ENCODE results near the gene NR5A2. TPM values are rescaled to one million over a fixed set of nuclear protein-coding genes. Genes with fewer than 3 reads are reported as not detected.

Gene NR5A2
- total RNA-seq, 4 donors from 2014 or later = 37.1 to 193 (median 171) TPM

DNA sequence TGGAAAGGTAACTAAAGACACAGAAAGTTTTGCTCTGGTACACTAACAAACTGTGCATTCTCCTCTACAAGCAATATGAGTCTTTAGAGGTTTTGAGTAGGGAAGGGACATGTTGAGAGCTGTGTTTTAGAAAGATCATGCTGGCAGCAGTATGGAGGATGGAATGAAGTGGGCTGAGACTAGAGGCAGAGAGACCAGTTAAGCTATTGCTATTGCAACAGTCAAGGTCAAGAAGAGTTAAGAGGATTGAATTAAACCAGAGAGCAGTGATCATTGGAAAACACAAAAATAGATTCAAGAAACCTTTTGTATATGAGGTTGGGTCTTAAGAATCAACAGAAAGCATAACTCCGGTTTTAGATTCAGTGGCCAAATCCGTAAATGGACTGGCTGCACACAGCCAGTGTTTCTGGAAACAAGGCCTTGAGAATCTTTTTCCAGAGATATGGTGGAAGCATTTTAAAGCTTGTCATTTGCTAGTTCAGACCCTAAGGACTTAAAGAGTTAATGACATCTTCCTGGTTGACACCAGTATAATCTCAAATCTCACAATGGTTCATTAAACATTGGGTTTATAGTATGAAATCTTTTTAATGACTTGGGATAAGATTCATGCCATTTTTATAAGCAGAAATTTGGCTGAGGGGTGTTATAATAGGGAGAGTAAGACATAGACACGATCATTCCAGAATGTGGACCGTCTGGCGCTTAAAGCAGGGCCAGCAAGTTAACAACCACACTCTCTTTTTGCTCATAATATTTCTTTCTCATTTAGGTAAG lies 177.9 kb downstream of the NR5A2 start:
- no peak for DNase-seq
- no peak overlapping the region for H3K4me3 ChIP-seq
- H3K27me3 ChIP-seq = no peaks in the 10 kb centered on the region
- no peaks in the 10 kb centered on the region for H3K4me1 ChIP-seq
- H3K36me3 ChIP-seq = no peaks in the 10 kb centered on the region
- H3K9me3 ChIP-seq = no peaks in the 10 kb centered on the region
- no peak for TF ChIP-seq POLR2A (IDR thresholded peaks at IDR 0.05)
- TF ChIP-seq, protein P1, sequence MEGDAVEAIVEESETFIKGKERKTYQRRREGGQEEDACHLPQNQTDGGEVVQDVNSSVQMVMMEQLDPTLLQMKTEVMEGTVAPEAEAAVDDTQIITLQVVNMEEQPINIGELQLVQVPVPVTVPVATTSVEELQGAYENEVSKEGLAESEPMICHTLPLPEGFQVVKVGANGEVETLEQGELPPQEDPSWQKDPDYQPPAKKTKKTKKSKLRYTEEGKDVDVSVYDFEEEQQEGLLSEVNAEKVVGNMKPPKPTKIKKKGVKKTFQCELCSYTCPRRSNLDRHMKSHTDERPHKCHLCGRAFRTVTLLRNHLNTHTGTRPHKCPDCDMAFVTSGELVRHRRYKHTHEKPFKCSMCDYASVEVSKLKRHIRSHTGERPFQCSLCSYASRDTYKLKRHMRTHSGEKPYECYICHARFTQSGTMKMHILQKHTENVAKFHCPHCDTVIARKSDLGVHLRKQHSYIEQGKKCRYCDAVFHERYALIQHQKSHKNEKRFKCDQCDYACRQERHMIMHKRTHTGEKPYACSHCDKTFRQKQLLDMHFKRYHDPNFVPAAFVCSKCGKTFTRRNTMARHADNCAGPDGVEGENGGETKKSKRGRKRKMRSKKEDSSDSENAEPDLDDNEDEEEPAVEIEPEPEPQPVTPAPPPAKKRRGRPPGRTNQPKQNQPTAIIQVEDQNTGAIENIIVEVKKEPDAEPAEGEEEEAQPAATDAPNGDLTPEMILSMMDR (IDR thresholded peaks at IDR 0.05) = no peak
- H3K27ac ChIP-seq = no peak overlapping the region

DNA sequence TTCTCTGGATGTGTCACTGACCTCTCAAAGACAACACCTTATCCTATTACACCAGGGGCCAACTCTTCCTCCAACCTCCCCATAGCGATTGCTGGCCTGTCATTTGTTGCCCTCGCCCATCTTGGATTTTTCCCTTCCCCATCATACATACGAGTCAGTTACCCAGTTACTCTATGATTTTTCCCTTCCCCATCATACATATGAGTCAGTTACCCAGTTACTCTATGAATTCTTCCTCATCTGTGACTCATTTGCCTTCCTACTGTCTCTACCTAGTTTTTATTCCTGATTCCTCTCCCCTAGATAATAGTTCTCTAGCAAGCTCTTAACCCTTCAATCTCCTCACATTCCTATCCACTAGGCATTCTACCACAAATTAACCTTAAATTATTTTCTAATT lies 178.8 kb downstream of the NR5A2 start:
- Histone ChIP-seq H3K27ac (no peak overlapping the region), H3K27me3 (no peaks in the 10 kb centered on the region), H3K4me3 (no peak overlapping the region), H3K4me1 (no peaks in the 10 kb centered on the region), H3K36me3 (no peaks in the 10 kb centered on the region), H3K9me3 (no peaks in the 10 kb centered on the region)
- no peak for DNase-seq
- TF ChIP-seq, protein P1 (IDR thresholded peaks at IDR 0.05) = no peak
- TF ChIP-seq POLR2A (IDR thresholded peaks at IDR 0.05) = no peak

DNA sequence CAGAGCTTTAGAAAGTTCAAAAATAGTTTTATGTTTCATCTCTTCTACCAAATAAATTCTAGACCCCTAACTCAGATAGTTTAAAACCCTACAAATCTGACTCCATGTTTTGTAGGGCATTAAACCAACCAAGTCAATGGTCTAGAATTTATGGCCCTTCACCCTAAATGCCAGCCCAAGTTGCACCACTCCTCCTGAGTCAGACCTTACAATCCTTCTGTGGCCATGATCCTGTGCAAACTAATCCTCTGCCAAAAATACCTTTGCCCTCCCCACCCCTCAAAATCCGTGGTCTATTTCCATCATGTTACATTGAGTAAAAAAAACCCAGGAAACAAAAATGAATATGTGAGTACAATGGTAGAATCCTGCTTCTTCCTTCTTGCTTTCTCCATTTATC lies 179.3 kb downstream of the NR5A2 start:
- no peak overlapping the region for H3K27ac ChIP-seq
- no peaks in the 10 kb centered on the region for H3K36me3 ChIP-seq
- no peak overlapping the region for H3K4me3 ChIP-seq
- H3K4me1 ChIP-seq = no peaks in the 10 kb centered on the region
- TF ChIP-seq POLR2A (IDR thresholded peaks at IDR 0.05) = no peak
- TF ChIP-seq, protein P1 (IDR thresholded peaks at IDR 0.05) = no peak
- no peaks in the 10 kb centered on the region for H3K9me3 ChIP-seq
- no peaks in the 10 kb centered on the region for H3K27me3 ChIP-seq
- DNase-seq = no peak

DNA sequence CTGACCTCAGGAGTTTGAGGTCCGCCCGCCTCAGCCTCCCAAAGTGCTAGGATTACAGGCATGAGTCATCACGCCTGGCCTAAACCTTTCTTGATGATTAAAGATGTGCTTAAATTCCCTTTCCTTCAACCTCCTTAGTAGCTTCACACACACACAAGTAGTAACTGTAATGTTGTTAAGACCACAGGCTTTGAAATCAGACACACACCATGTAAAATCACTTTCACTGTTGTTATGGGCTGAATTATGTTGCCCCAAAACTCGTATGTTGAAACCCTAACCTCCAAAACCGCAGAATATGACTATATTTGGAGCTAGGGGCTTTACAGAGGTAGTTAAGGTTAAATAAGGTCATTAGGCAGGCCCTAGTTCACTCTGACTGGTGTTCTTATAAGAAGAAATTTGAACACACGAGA lies 180.2 kb downstream of the NR5A2 start:
- Histone ChIP-seq H3K36me3 (no peaks in the 10 kb centered on the region), H3K27ac (no peak overlapping the region), H3K9me3 (no peaks in the 10 kb centered on the region), H3K27me3 (no peaks in the 10 kb centered on the region), H3K4me1 (no peaks in the 10 kb centered on the region), H3K4me3 (no peak overlapping the region)
- no peak for DNase-seq
- TF ChIP-seq, protein P1 (IDR thresholded peaks at IDR 0.05) = no peak
- no peak for TF ChIP-seq POLR2A (IDR thresholded peaks at IDR 0.05)

DNA sequence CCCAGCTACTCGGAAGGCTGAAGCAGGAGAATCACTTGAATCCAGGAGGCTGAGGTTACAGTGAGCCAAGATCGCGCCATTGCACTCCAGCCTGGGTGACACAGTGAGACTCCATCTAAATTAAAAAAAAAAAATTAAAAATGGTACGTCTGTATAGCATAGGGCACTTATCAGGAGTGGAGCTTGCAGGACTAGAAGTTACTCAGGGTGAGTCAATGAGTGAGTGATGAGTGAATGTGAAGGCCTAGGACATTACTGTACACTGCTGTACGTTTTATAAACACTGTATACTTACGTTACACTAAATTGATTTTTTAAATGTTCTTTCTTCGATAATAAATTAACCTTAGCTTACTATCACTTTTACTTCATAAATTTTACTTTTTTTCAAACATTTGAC lies 183.6 kb downstream of the NR5A2 start:
- Histone ChIP-seq H3K36me3 (no peaks in the 10 kb centered on the region), H3K27ac (no peak overlapping the region)

More for the DNA sequence above, 183.6 kb downstream of the NR5A2 start:
- H3K9me3 ChIP-seq = no peaks in the 10 kb centered on the region
- no peak for TF ChIP-seq POLR2A (IDR thresholded peaks at IDR 0.05)
- TF ChIP-seq, protein P1 (IDR thresholded peaks at IDR 0.05) = no peak
- no peaks in the 10 kb centered on the region for H3K4me1 ChIP-seq
- no peak overlapping the region for H3K4me3 ChIP-seq
- no peaks in the 10 kb centered on the region for H3K27me3 ChIP-seq
- no peak for DNase-seq
